GM12872 (cell line): ENCODE data around the gene EPX.

Experiments
- TF ChIP-seq, protein P1 (sequence below): IDR thresholded peaks from 3 replicates; pipeline ENCODE4 v1.5.1; 2011; ENCODE audit warnings: low read depth, mild to moderate bottlenecking, low read length, moderate library complexity; ENCODE audit not compliant: insufficient read depth

The EPX gene

GRCh38 chr17:58187063-58187462 lies 5.5 kb upstream of the EPX start:
- TF ChIP-seq, protein P1, sequence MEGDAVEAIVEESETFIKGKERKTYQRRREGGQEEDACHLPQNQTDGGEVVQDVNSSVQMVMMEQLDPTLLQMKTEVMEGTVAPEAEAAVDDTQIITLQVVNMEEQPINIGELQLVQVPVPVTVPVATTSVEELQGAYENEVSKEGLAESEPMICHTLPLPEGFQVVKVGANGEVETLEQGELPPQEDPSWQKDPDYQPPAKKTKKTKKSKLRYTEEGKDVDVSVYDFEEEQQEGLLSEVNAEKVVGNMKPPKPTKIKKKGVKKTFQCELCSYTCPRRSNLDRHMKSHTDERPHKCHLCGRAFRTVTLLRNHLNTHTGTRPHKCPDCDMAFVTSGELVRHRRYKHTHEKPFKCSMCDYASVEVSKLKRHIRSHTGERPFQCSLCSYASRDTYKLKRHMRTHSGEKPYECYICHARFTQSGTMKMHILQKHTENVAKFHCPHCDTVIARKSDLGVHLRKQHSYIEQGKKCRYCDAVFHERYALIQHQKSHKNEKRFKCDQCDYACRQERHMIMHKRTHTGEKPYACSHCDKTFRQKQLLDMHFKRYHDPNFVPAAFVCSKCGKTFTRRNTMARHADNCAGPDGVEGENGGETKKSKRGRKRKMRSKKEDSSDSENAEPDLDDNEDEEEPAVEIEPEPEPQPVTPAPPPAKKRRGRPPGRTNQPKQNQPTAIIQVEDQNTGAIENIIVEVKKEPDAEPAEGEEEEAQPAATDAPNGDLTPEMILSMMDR: no peak

DNA sequence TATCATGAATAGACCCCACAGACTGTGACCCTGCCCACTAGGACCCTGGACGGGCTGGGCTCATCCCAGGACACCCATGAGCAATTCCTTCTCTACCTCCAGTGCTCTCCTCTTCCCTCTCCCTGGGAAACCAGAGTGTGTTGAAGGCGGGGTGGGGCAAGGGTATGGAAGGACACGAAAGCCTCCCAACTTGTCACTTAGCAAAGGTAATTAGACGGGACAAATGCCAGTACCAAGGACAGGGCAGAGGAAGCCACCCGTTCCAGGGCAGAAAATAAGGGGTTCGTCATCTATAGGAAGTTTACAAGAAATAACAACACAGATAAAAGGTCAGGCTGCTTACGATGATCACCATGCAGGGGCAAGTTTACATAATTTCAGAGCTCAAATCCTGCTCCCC lies 4.9 kb upstream of the EPX start:
- TF ChIP-seq, protein P1: no peak

DNA sequence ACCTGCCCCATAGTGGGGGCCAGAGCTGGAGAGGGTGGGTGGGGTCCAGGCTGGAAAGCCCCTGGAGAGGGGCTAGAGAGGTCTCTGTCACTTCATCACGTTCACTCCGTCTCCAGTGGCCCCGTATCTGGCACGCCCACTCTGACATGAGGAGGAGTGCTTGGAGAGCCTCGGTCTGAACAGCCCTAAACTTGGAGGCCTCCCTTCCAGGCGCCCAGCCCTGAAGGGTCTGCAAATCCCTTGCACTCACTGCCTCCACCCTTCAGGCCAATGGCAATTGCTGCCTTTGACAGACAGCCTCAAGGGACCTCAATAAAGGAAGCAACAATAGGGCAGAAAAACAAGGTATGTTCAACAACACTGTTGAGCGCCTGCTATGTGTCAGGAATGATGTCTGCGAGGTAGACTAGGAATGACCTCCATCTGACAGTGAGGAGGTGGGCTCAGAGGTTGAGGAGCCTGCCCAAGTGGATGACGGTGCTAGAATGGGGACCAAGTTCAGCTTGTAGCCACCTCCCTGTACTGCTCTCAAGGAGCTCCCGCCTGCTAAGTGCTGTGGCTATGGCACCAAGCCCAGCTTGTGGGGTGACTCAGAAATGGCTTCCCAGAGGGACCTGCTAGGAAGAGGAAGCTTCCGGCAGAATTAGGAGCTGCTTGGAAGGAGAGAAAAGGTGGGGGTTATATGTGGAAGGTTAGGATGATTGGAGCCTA lies 2.9 kb upstream of the EPX start:
- TF ChIP-seq, protein P1: no peak

DNA sequence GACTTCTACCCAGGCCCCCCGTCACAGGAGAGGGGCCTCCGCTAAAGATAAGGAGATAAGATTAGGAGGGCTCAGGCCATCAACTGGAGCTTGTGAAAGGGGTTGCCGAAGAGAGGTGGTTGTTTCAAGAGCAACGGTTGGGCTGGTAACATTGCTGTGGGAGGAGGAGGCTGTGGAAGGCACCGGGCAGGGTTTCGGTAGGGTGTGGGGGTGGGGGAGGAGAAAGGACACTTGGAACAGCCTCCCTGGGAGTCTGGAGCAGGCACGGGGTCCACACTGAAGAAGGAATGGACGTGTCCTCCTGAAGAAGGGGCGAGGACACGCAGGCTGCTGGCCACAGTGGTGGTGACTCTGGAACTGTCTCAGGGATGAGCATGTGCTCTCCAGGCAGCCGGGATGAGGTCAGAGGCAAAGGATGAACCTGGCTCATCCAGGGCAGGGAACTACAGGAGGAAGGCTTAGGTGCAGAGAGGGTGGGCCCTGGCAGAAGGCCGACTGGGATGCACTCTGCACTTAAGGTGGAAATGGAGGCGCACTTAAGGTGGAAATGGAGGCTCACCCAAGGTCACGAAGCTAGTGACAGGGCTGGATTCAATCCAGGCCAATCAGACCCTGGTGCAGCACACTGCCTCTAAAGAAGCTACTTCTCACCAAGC lies 1.2 kb upstream of the EPX start:
- TF ChIP-seq, protein P1: no peak

DNA sequence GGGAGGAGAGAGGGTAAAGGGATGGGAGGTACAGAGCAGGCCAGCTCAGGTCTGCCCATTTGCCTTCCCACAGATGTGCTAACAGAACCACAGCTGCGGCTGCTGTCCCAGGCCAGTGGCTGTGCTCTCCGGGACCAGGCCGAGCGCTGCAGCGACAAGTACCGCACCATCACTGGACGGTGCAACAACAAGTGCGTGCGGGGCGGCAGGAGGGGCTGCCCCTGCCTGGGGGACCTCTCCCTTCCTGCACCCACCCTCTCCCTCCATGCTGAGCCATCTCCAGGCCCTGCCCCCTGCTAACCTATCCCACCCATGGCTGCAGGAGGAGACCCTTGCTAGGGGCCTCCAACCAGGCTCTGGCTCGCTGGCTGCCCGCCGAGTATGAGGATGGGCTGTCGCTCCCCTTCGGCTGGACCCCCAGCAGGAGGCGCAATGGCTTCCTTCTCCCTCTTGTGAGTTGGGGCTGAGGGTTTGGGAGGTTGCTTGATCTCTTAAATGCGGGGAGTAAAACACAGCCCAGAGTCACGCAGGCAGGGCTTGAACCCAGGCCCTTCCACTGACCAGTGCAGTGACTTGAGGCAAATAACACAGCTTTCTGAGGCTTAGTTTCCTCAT lies 1.2 kb downstream of the EPX start:
- TF ChIP-seq, protein P1: no peak

GRCh38 chr17:58195518-58196123 lies 3.1 kb downstream of the EPX start:
- TF ChIP-seq, protein P1: no peak

GRCh38 chr17:58196610-58197009 lies 4.1 kb downstream of the EPX start:
- TF ChIP-seq, protein P1: no peak
